GM19351 (cell line): Measurements from ENCODE around the gene GAS7.

Experiments used
- ATAC-seq: cut with Tn5 transposase; IDR thresholded peaks from one replicate; pipeline ENCODE4 v1.9.1; 2021; ENCODE audit warnings: mild to moderate bottlenecking, moderate library complexity; ENCODE audit not compliant: unreplicated experiment

GAS7 gene

GRCh38 chr17:10141436-10141835 is 57.0 kb downstream of the GAS7 start:
- no peak for ATAC-seq

DNA sequence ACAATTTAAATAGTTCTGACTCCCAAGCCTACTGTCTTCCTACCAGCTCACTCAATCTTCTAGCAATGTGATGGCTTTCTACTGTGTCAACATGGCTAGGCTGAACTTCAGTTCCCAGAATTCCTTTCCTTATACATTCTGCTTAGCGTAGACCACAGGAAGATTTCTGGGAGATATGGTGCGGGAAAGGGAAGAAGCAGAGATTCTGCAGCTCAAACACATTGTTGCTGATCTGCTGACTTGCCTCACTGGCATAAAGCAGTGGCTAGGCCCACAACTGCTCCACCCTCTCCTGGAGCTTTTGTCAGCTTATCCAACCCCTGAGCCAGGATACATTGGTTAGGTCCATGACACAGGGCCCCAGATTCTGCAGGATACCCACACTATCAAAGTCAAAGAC is 58.8 kb downstream of the GAS7 start:
- no peak for ATAC-seq

DNA sequence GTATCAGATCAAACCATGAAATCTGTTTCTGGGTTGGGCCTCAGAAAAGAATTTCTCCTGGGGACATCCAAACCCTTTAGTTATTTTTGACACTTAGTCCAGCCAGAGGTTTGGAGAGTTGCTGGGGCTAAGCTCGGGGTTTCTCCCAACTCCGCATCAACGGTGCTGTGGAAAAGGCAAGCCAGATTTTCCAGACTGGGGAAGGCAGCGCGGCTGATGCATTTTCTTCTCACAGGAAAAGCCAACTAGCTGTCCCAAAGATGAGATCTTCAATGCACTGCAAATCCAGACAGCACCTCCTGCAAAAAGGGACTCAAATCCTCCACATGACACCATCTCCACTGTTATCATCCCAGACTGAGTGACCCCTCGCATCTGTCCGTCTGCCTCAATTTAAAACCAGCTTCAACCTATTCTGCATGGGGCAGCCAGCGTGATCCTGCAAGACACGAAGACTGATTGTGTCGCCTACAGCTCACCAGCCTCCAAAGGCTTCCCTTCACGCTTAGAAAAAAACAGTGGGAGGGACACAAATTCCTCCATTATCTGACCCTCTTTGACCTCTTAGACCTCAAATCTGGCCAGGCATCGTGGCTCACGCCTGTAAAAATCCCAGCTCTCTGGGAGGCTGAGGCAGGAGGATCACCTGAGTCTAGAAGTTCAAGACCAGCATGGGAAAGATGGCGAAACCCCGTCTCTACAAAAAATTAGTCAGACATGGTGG is 62.0 kb downstream of the GAS7 start:
- no peak for ATAC-seq

- no peak for ATAC-seq
Measured at GRCh38 chr17:10135539-10136257, 62.7 kb downstream of the GAS7 start.

- ATAC-seq = no peak
Measured at GRCh38 chr17:10130677-10131076, 67.7 kb downstream of the GAS7 start.

- ATAC-seq = no peak
Measured at GRCh38 chr17:10130263-10130662, 68.1 kb downstream of the GAS7 start.

DNA sequence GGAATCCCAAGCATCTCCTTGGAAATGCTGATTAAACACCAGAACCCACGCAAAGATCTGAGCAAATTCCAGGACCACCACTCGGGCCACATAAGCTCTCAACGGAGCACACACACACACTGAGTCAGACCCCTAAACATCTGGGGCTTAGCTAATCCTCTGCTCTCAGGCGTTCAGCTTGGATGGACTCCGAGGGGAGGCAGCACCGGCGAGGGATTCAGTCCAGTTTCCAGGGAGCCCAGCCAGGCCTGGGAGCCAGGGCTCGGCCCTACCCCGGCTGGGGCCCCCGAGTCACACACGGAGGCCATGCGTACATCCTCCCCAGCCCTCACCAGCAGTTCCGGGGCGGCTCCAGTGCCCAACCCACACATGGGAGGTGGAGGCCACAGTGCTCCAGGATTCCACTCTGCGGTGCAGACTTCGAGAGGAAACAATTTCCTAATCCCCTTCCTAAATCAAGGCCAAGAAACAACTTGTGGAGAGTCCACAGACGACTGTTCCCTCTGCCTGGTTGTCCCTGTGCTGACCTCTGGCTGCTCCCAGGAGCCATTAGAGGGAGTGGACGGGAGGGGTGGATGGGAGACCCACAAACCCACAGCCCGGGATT is 70.5 kb downstream of the GAS7 start:
- no peak for ATAC-seq

DNA sequence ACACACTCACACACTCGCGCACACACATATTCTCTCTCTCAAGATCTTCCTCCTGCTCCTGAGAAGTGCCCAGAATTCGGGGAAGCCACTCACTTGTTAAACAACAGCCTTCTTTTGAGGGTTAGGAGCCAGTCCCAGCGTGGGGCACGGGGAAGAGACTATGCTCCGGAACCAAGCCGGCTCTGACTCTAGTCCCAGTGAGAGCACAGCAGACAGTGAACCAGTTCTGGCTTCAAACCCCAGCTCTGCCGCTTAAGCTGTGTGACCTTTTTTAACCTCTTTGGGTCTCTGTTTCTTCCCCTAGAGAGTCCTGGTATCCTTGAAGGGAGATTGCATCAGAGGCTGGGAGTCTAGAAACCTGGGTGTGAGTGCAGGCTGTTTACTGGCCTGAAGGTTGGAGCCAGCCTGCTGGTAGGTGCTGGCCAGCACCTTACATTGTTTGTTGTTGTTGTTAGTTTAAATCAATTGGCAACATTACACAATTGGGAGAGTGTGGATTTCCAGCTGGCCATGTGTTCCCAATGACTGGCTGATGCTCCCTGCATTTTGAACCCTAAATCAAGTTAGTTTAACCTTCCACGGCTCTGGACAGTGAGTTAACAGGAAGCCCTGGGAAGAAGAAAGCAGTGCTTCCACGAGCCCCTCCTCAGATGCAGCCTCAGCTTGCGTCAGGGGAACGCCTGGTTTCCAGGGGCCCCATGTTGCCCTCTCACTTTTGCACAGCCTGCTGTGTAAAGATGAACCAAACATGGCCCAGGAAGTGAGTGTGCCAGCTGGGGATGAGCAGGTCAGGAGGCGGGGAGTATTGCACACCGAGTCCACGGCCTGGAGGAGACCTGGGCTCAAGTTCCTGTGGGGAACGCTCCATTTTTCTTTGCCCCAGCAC is 71.5 kb downstream of the GAS7 start:
- no peak for ATAC-seq

DNA sequence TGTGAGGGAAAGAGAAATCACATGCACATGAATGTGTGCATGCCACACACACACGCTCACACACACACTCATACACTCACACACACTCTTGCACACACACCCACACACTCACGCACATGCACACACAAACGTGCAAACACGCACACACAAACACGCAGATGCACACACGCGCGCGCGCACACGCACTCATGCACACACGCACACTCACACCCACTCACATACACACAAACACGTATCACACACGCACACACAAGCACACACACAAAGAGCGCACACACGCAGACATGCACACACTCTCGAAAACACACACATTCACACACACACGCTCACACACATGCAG is 72.2 kb downstream of the GAS7 start:
- ATAC-seq = no peak

DNA sequence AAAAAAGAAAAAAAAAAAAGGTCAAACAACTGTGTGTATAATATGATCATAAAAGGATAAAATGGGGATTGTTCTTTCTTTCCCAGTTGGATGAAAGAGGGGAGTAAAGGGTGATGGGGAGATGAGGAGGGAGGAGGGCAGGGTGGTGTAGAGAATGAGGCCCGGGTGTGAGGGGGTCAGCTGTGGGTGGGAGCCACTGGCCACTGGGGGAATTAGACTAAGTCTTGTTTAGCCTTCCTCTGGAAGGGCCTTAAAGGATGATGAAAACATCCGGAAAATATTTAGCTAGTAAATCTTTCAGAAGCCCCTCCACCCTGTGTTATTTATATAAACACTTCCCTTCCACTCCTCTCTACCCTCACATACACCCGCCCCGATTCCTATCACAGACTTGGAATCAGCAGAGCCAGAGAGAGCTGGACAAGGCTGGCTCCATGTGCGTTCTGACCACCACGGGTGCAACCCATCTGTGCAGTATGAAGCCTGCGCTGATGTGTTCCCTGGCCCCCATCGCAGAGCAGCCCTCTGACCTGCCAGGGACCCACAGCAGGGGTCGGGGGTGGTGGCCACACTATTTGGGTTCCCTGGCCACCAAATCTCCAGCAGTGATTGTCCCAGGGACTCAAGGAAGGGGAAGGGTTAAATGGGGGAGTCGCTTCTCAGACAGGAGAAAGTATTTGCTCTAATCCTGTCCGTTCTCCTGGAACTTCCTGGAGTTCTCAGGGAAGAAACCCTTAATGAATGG is 72.7 kb downstream of the GAS7 start:
- no peak for ATAC-seq

DNA sequence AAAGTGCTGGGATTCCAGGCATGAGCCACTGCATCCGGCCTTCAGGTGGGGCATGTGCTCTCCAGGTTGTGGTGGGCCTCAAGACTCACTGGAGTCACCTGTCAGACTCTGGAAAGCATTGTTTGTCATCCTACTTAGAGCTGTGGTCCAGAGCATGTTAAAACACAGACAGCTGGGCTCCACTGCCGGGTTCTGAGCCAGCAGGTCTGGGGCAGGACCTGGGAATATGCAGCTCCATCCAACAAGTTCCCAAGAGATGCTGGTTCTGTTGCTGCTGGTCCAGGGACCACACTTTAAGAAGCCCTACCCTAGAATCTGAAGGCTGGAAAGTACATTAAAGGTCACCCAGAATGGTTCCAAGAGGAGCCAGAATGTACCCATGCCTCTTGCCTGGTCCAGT is 75.3 kb downstream of the GAS7 start:
- no peak for ATAC-seq

DNA sequence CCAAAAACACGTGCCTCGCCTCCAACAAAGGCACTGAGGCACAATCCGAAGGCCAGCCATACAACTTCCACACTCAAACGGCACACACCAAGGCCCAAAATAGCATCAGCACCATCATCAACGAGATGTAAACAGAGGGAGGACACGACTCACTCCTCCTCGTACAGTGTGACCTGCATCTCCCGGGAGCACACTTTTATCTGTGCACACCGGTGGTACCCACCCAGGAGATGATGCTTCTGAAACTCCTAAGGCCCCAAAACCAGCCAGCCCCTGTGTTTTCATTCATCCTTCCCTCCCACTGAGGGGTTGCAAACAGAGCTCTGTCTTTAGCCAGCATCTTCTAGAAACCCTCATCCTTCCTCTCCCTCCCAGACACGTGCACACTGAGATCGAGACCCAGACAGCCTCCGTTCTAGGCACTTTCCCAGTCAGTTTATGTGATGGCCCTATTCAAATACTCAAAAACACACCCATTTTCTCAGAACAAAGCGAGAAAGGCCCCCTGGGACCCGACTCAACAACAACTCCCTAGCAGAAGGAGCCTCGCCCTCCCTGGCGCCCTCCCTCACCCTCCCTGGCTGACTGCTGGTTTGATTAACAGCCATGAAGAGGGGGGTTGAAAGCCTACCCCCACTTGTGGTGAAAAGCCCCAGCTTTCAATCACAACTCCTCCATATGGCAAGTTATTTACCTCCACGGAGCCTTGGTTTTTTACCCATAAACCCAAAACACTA is 76.3 kb downstream of the GAS7 start:
- ATAC-seq = no peak

DNA sequence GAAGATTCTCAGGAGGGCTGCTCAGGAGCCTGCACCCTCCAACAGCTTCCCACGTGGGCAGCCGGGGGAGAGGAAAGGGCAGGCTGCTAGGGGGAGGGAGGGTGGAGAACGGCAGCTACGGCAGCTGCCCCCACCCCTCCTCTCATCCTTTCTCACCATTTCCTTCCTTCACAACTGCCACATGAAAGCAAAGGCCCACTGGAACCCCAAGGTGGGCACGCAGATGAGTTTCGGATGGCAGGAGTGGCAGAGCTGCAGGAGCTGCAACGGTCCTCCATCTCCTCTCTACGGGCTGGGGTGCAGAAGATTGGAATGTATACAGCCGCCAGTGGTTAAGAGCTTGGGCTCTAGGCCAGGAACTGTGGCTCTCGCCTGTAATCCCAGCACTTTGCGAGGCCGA is 77.7 kb downstream of the GAS7 start:
- ATAC-seq = no peak

- ATAC-seq = no peak
Measured at GRCh38 chr17:10120109-10120485, 78.3 kb downstream of the GAS7 start.

DNA sequence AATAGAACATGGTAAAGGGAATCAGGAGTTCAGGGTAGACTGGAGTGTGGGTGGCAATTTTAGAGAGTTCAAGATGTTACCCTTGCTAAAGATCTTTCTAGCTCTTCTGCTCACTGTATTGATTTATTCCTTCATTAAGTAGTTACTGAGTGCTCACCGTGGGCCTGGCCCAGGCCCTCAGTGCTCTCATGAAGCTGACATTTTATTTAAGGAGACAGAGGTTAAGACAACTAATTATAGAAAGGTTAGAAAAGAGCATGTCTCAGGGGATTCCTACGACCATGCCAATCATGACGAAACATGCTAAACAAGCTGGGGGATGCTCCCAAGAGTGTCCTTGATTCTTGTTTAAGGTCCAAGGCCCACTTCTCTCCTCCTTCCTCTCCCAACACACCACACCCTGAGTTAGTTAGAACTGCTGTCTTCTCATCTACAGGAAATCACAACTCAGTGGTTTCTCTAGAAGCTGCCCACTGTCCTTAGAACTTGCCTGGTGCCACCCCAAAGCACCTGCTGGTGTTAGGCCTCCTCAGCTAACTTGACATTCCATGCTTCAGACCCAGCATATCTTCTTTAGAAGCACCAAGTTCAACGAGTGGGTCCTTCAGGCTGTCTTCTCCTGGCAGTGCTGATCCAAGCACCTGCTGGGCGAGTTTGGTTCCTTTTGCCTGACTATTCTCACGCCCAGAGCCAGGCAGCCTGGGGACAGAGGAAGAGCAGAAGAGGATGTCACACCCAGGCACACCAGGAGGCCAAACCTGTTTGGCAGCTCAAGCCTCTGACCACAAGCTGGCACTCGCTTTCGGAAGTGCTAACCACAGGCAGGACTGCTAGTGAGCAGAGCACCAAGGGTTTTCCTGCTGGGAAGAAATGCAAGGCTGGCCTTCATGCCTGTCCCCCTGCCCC is 79.0 kb downstream of the GAS7 start:
- ATAC-seq = no peak

DNA sequence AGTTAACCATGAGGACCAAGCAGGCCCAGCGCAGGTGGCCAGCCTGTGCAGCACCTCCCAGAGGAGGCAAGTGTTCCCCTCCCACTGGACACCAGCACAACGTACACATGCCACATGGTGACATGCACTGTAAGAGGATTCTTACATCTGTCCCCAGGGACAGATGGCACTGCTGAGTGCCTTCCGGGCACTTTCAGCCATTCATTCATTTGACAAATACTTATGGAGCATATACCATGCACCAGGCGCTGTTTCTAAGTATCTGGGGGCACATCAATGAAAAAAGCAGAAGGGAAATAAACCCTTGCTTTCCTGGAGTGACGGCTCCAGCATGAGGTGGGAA is 79.6 kb downstream of the GAS7 start:
- no peak for ATAC-seq

GRCh38 chr17:10117581-10118001 is 80.8 kb downstream of the GAS7 start:
- no peak for ATAC-seq

DNA sequence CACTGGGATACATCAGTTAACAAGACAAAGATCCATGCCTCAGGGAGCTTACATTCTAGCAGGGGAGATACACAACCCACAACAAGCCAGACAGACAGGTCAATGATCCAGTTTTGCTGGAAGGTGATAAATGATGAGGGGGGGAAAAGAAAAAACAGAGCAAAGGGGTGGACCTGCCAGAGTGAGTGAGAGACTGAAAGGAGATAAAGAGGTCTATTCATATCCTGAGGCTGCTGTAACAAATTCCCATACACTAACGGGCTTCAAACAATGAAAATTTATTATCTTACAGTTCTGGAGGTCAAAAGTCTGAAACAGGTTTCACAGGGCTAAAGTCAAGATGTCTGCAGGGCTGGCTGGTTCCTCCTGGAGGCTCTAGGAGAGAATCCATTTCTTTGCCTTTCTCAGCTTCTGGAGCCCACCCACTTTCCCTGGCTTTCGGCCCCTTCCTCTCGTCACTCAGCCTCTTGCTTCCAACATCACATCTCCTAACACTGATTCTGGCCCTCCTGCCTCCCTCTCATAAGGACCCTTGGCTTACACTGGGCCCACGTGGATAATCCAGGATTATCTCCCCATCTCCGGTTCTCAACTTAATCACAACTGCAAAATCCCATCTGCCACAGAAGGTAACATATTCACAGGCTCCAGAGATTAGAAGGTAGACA is 81.5 kb downstream of the GAS7 start:
- no peak for ATAC-seq

DNA sequence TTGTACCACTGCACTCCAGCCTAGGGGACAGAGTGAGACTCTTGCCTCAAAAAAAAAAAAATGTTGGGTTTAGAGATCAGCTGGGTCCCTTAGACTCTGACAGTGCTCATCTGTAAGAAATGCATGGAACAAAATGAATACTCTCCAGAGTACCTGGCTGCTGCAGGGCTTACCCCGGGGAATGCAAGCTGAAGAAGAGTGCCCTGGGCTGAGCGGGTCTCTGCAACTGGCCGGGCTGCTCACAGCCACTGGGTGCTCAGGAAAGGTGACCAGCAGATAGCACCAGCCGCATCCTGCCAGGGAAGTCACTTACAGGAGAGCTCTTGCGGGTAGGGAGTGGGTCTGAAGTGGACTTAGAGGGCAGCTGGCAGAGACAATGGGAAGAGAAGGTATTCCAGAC is 82.1 kb downstream of the GAS7 start:
- ATAC-seq = no peak
